ENCODE data around the gene INTS12. TPM values are rescaled to one million over a fixed set of nuclear protein-coding genes. Genes with fewer than 3 reads are reported as not detected.

The INTS12 gene
- total RNA-seq, 1 experiment from 2014 or later, result 13.4 TPM

- Mint-ChIP-seq H3K4me3 (ENCODE audit: low read depth, unreplicated experiment) (no peak overlapping the region), H3K9me3 (ENCODE audit: low read depth, unreplicated experiment) (no peaks in the 10 kb centered on the region), H3K4me1 (ENCODE audit: low read depth, unreplicated experiment) (peaks cover 16% of the 10 kb centered on the region), H3K27ac (ENCODE audit: unreplicated experiment) (peak overlapping the region; percentile 39), H3K27me3 (ENCODE audit: unreplicated experiment) (no peaks in the 10 kb centered on the region), H3K36me3 (ENCODE audit: insufficient read depth, unreplicated experiment) (peaks cover 12% of the 10 kb centered on the region)
- CTCF ChIA-PET, result no interaction called here
- TF ChIP-seq CTCF (IDR thresholded peaks at IDR 0.05; ENCODE audit: unreplicated experiment), result no peak
- DNase-seq, result peak; percentile 71
- no TSS peak for BruUV-seq (replicated peaks)
- intact Hi-C loops (cut with micrococcal nuclease; ENCODE audit: unreplicated experiment), result no loop called here
These were observed 25.5 kb downstream of the INTS12 start for GRCh38 chr4:105683038-105683437.

DNA sequence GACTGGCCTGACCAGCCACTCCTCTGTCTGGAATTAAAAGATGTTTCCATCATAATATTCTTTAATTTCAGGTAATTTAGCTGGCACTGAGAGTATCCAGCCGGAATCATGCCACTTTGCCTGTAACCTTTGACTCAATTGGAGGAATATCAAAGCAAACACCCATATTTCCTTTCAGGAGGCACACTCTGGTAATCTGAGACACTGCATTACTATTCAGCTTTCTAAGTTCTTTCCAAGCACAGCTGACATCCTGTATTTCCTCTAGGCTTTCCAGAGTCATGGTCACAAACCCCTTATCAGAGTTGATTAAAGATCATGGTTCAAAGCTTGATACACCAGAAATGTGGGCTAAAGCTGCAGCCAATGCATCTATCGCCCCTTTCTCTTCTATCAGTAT, 29.3 kb downstream of the INTS12 start:
- CTCF ChIA-PET, result no interaction called here
- Mint-ChIP-seq H3K9me3 (ENCODE audit: low read depth, unreplicated experiment) (no peaks in the 10 kb centered on the region), H3K27me3 (ENCODE audit: unreplicated experiment) (no peaks in the 10 kb centered on the region), H3K27ac (ENCODE audit: unreplicated experiment) (no peak overlapping the region), H3K36me3 (ENCODE audit: insufficient read depth, unreplicated experiment) (peaks cover 12% of the 10 kb centered on the region), H3K4me1 (ENCODE audit: low read depth, unreplicated experiment) (peaks cover 19% of the 10 kb centered on the region), H3K4me3 (ENCODE audit: low read depth, unreplicated experiment) (no peak overlapping the region)
- no peak for TF ChIP-seq CTCF (IDR thresholded peaks at IDR 0.05; ENCODE audit: unreplicated experiment)
- BruUV-seq (replicated peaks), result no TSS peak
- no peak for DNase-seq
- intact Hi-C loops (cut with micrococcal nuclease; ENCODE audit: unreplicated experiment), result no loop called here

DNA sequence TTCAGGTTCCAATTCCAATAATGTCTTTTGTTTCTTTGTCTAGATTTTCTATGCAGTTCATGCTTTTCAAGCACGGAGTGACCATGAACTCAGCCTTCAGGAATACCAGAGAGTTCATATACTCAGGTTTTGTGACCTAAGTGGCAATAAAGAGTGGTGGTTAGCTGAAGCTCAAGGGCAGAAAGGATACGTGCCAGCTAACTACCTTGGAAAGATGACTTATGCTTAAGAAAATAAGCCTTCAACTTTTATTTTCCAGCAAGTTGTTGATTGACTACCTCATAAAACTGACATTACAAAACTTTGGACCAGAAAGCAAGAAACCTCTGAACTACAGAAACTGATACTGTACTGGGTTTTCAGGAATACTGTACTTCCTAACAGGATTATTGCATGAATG, 30.8 kb downstream of the INTS12 start:
- intact Hi-C loops (cut with micrococcal nuclease; ENCODE audit: unreplicated experiment), result no loop called here

GRCh38 chr4:105674011-105674410, 34.5 kb downstream of the INTS12 start:
- no peak for TF ChIP-seq CTCF (IDR thresholded peaks at IDR 0.05; ENCODE audit: unreplicated experiment)
- no peak for DNase-seq
- H3K27me3 Mint-ChIP-seq (ENCODE audit: unreplicated experiment), result no peaks in the 10 kb centered on the region
- H3K9me3 Mint-ChIP-seq (ENCODE audit: low read depth, unreplicated experiment), result no peaks in the 10 kb centered on the region
- H3K4me3 Mint-ChIP-seq (ENCODE audit: low read depth, unreplicated experiment), result no peak overlapping the region
- BruUV-seq (replicated peaks), result no TSS peak
- intact Hi-C loops (cut with micrococcal nuclease; ENCODE audit: unreplicated experiment), result loop anchor here (5.0 kb wide), 1 partner anchor 177 kb away; no protein-coding TSS in a partner anchor
- H3K36me3 Mint-ChIP-seq (ENCODE audit: insufficient read depth, unreplicated experiment), result peaks cover 3% of the 10 kb centered on the region
- peaks cover 19% of the 10 kb centered on the region for H3K4me1 Mint-ChIP-seq (ENCODE audit: low read depth, unreplicated experiment)
- no peak overlapping the region for H3K27ac Mint-ChIP-seq (ENCODE audit: unreplicated experiment)
- CTCF ChIA-PET, result no interaction called here

More for the DNA sequence above, 30.8 kb downstream of the INTS12 start:
- Mint-ChIP-seq H3K27me3 (ENCODE audit: unreplicated experiment) (no peaks in the 10 kb centered on the region), H3K27ac (ENCODE audit: unreplicated experiment) (no peak overlapping the region), H3K4me1 (ENCODE audit: low read depth, unreplicated experiment) (peaks cover 25% of the 10 kb centered on the region), H3K9me3 (ENCODE audit: low read depth, unreplicated experiment) (no peaks in the 10 kb centered on the region), H3K36me3 (ENCODE audit: insufficient read depth, unreplicated experiment) (peaks cover 7% of the 10 kb centered on the region), H3K4me3 (ENCODE audit: low read depth, unreplicated experiment) (no peak overlapping the region)
- CTCF ChIA-PET, result no interaction called here
- no peak for DNase-seq
- BruUV-seq (replicated peaks), result no TSS peak
- TF ChIP-seq CTCF (IDR thresholded peaks at IDR 0.05; ENCODE audit: unreplicated experiment), result no peak

Measured in Calu3 (cell line).